A549 treated with DMSO at 1 μM for 4 hours (cell line): ENCODE data around the gene RNF214. TPM values are rescaled to one million over a fixed set of nuclear protein-coding genes. Genes with fewer than 3 reads are reported as not detected.

ENCODE experiments used
- total RNA-seq: library from RNA; stranded (reverse); fragments of 200-300 nt; extraction: Qiagen RNA extraction; gene quantifications from 5 replicates; pipeline ENCODE4 v1.2.3, GENCODE V29; 2022; ENCODE audit warnings: low read depth

RNF214 gene
- 8.9 to 12.6 TPM (median 10.4 TPM) in 5 replicates for total RNA-seq

DNA sequence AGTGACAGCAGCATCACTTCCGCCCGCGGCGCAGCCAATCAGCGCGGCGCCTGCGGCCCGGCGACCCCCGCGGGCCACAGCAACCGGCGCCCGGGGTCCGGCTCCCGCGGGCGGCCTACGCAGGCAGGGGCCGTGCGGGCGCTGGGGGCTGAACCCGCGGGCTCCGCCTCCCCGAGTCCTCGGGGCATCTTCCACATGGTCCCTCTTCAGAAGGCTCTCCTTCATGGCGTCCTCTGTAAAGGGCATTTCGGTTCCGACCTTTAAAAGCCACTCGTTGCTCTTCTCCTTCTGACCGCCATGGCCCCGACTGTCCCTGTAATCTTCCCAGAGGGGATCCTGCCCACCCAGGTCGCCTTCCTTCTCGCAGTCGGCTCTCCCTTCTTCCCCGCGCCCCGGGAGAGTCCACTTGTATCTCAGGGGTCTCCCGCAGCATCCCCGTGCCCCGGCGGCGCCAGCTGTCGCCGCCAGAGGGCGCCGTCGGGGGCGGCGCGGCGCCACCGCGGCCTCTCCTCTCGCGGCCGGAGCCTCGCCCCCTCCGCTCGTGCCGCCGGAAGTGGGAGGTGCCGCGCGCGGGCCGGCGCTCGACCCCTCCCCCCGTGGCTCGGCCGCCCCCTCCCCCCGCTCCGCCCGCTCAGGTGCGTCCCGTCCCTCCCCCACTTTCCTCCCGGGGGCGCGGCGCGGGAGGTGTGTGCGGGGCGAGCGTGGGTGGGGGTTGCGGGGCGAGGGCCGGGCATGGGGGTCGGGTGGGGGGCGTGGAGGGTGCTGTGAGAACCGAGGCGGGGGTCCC, at the start of gene RNF214:
TSS of gene RNF214 (plus strand) at position 580 of the 787 bp plus-strand sequence. CDS start 1,602 bp downstream, outside the sequence.

DNA sequence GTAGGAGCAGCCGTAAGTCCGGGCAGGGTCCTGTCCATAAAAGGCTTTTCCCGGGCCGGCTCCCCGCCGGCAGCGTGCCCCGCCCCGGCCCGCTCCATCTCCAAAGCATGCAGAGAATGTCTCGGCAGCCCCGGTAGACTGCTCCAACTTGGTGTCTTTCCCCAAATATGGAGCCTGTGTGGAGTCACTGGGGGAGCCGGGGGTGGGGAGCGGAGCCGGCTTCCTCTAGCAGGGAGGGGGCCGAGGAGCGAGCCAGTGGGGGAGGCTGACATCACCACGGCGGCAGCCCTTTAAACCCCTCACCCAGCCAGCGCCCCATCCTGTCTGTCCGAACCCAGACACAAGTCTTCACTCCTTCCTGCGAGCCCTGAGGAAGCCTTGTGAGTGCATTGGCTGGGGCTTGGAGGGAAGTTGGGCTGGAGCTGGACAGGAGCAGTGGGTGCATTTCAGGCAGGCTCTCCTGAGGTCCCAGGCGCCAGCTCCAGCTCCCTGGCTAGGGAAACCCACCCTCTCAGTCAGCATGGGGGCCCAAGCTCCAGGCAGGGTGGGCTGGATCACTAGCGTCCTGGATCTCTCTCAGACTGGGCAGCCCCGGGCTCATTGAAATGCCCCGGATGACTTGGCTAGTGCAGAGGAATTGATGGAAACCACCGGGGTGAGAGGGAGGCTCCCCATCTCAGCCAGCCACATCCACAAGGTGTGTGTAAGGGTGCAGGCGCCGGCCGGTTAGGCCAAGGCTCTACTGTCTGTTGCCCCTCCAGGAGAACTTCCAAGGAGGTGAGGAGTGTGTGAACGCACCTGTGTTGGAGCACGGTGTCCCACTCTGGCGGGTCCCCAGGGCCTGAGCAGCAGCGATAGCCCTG, 33.2 kb upstream of the RNF214 start, which contains the start of gene TAGLN:
TSS of gene TAGLN (plus strand) at position 318 of the 863 bp plus-strand sequence. CDS start 3,644 bp downstream, outside the sequence.

DNA sequence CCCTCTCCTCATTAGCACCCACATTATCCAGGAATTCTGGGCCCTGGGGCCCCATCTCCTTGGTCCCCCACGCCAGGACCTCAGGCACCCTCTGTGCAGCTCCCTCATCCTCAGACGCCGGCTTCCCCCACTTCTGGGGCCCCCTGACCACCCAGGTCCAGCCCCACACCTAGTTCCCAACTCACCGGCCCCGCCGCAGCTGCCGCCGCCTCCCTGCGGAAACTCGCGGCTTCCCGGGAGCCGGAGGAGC, 704 bp upstream of the RNF214 start, which contains the start of gene PCSK7:
TSS of gene PCSK7 (minus strand) at position 232 of the 250 bp plus-strand sequence. CDS start 2,229 bp downstream, outside the sequence.

DNA sequence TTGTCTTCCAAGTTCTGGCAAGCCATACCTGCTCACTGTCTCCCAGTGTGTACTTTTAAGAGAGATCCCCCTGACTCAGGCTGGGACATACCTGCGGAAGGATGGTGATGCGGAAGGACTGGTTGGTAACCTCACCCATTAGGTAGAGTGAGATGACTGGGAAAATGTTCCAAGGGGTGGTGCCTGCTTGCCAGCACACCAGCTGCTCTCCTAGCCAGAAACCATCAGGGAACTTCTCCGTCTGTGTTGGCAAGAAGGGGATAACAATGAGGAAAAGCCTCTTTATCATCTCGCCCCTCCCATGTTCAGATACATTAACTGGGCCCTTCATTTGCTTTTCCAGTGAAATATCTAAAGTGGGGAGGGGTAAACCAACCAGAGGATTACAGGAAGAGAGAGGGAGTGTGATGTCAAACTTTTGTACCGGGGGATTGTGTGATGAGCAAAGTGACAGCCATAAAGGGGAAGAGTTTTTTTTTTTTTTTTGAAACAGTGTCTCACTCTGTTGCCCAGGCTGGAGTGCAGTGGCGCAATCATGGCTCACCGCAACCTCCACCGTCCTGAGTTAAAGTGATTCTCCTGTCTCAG, 58.4 kb downstream of the RNF214 start, which contains the start of gene BACE1-AS:
TSS of gene BACE1-AS (plus strand) at position 538 of the 588 bp plus-strand sequence.

DNA sequence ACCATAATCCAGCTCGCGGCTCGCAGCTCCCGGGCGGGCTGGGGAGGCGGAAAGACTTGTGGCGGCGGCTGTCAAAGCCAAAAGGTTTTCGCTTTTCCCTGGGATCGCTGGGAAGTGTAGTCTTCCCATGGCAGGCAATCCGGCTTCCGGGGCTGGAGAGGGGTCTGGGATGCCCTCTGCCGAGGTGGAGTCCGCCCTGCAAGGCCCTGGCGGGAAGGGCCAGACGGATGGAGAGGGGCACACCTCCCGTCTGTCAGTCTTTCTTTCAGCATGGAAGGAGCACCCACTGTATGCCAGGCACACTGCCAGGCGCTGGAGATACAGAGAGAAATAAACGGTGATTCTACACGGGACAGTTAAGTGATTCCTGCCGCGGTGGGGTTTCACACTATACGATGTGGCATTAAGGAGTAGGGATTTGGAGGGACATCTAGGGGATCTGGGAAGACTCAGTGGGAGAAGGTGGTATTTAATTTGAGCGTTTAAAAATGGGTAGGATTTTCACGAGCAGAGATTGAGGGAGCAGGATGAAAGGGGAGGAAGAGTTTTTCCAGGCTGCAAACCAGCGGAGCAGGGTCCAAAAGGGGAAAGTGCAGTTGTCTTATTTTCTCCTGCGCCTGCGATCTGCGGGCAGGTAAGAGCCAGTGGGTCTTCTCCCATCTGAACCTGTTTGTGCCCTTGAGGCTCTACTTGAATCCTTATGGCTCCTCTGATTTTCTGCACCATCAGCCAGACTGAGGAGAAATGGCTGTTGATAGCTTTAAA, 83.9 kb downstream of the RNF214 start, which contains the start of gene BACE1:
TSS of gene BACE1 (minus strand) at position 60 of the 765 bp plus-strand sequence. CDS start 461 bp downstream, outside the sequence.

DNA sequence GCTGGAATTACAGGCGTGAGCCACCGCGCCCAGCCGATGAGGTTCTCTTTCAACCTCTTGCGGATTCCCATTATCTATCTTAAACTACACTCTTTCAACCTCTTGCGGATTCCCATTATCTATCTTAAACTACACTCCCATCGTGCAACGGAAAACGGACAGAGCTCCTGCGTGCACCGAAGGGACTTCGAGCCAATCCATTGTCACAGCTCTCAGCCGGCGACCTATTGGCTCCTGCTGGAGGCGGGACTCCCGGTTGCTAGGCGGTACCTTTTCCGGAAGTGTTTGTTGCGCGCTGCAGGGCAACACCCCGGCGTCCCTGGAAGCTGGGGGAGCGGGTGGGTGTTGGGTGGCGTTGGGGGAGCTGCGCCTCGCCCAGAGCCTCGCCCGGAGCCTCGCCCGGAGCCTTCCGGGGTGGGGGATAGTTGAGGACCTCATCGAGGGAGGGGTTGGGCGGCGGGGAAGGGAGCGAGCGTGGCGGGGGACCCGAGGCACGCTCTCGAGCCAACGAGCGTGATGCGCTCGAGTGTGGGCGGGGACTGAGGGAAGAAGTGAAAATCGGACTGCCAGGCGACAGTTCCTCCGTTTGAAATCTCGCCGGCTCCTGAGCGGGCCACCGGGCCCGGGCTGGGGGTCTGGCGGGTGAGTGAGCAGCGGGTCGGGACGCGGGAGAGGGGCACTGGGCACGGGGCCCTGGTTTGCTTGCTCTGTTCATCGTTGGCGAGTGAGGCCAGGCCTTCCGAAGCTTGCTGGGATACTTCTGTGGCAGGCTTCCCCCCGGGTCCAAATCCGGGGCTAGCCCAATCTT, 95.3 kb downstream of the RNF214 start, which contains the start of gene CEP164:
TSS of gene CEP164 (plus strand) at position 288 of the 808 bp plus-strand sequence. CDS start 10,733 bp downstream, outside the sequence.

Other genes with a start within 250 kb of the RNF214 start
- 7.8 to 11.0 TPM (median 10.1 TPM) in 5 replicates for gene SIK3, start 134.2 kb upstream of the RNF214 start, total RNA-seq
- 33.9 to 45.2 TPM (median 41.4 TPM) in 5 replicates for gene PAFAH1B2, start 88.4 kb upstream of the RNF214 start, total RNA-seq
- gene SIDT2, start 53.9 kb upstream of the RNF214 start, total RNA-seq: 4.1 to 6.5 TPM (median 5.9 TPM) in 5 replicates
- gene TAGLN, start 33.3 kb upstream of the RNF214 start, total RNA-seq: 58.4 to 157 TPM (median 104 TPM) in 5 replicates
- 13.4 to 20.8 TPM (median 16.9 TPM) in 5 replicates for gene PCSK7, start 598 bp upstream of the RNF214 start, total RNA-seq
- 1.4 to 2.4 TPM (median 2.4 TPM) in 5 replicates for gene BACE1-AS, start 58.7 kb downstream of the RNF214 start, total RNA-seq
- gene BACE1, start 83.6 kb downstream of the RNF214 start, total RNA-seq: 8.0 to 10.6 TPM (median 8.9 TPM) in 5 replicates
- 15.1 to 18.6 TPM (median 17.8 TPM) in 5 replicates for gene CEP164, start 95.2 kb downstream of the RNF214 start, total RNA-seq